Mammary epithelial cell (primary cell): Measurements from ENCODE around the gene TTC13.

Source experiments
- EZH2 ChIP-seq: IDR thresholded peaks from 2 replicates; pipeline ENCODE4 v1.6.1; 2012; ENCODE audit warnings: low read length, inconsistent platforms, borderline replicate concordance
- TF ChIP-seq, protein P1 (sequence below), 2 donors: IDR thresholded peaks in 1 of 2; conservative IDR thresholded peaks in 1 of 2; 2 replicates each; pipeline ENCODE4 v1.5.1; 2011 to 2012; ENCODE audit warnings: inconsistent platforms in 2 of 2, low read length in 2 of 2, mild to moderate bottlenecking in 2 of 2, control low read depth in 1 of 2, low read depth in 1 of 2; ENCODE audit not compliant: insufficient read depth in 1 of 2; ENCODE audit errors: extremely low read depth in 1 of 2

- TF ChIP-seq, protein P1, sequence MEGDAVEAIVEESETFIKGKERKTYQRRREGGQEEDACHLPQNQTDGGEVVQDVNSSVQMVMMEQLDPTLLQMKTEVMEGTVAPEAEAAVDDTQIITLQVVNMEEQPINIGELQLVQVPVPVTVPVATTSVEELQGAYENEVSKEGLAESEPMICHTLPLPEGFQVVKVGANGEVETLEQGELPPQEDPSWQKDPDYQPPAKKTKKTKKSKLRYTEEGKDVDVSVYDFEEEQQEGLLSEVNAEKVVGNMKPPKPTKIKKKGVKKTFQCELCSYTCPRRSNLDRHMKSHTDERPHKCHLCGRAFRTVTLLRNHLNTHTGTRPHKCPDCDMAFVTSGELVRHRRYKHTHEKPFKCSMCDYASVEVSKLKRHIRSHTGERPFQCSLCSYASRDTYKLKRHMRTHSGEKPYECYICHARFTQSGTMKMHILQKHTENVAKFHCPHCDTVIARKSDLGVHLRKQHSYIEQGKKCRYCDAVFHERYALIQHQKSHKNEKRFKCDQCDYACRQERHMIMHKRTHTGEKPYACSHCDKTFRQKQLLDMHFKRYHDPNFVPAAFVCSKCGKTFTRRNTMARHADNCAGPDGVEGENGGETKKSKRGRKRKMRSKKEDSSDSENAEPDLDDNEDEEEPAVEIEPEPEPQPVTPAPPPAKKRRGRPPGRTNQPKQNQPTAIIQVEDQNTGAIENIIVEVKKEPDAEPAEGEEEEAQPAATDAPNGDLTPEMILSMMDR (conservative IDR thresholded peaks at IDR 0.05 in 1 of 2, IDR thresholded peaks at IDR 0.05 in 1 of 2; ENCODE audit: extremely low read depth in 1 of 2, insufficient read depth in 1 of 2, low read depth in 1 of 2, low read length in 2 of 2), result no peak
- TF ChIP-seq EZH2, result no peak
Observed at GRCh38 chr1:230876660-230877059, 102.0 kb downstream of the TTC13 start.
